HG03354 (cell line): ENCODE measurements around the gene C12orf76.
A peak's percentile ranks its signal among the peaks of the same experiment; 100 is the strongest.

Experiments
- ATAC-seq: cut with Tn5 transposase; IDR thresholded peaks from one replicate; pipeline ENCODE4 v1.9.1; 2021; ENCODE audit warnings: mild to moderate bottlenecking; ENCODE audit not compliant: unreplicated experiment, poor library complexity, severe bottlenecking

C12orf76 gene

GRCh38 chr12:109998241-109998903 is 50.0 kb downstream of the C12orf76 start:
- no peak for ATAC-seq

GRCh38 chr12:109997393-109997792 is 50.9 kb downstream of the C12orf76 start:
- ATAC-seq = no peak

DNA sequence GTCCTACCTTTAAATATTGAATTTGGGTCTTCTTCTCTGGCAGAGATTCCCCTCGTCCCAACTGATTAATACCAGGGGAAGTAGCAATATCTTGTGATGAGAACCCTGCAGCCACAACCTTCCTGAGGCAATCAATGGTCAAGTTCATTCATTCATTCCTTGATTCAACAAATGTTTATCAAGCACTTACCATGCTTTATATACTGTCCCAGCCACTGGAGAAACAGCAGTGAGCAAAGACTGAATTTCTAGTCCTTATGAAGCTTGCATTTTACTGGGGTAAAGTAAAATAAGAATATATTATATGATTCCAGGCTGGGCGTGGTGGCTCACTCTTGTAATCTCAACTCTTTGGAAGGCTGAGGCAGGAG is 51.9 kb downstream of the C12orf76 start:
- no peak for ATAC-seq

- peak; percentile 68 for ATAC-seq
These were observed 52.4 kb downstream of the C12orf76 start, which contains the start of gene GIT2 for GRCh38 chr12:109995686-109996482. Gene GIT2 (minus strand): TSS chr12:109996368. CDS start chr12:109996224, 144 bp downstream.

- ATAC-seq = no peak
These were observed 53.0 kb downstream of the C12orf76 start for GRCh38 chr12:109995361-109995685.

GRCh38 chr12:109994401-109995175 is 53.7 kb downstream of the C12orf76 start:
- no peak for ATAC-seq

DNA sequence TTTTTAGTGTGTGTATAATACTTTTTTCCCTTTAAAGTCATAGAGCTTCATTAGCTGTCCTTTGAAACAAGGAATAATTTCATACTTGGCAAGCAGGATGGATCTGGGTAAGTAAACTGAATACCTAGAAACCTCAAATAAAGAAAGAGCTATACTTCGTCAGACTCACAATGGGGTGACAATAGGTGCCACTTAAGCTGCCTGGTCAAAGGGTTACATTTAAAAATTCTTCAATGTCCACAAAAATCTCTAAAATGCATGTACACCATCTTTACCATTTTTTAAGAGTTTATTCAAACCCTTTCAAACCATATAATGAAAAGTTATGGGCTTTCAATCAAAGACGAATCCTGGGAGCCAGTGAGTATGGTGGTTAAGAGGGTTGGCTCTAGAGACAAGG is 55.2 kb downstream of the C12orf76 start:
- no peak for ATAC-seq

GRCh38 chr12:109991586-109991985 is 56.7 kb downstream of the C12orf76 start:
- ATAC-seq = no peak
